Subcutaneous adipose tissue (tissue), 4 donors: ENCODE measurements around the gene TOB1. TPM values are rescaled to one million over a fixed set of nuclear protein-coding genes. Genes with fewer than 3 reads are reported as not detected.

ENCODE experiments used
- total RNA-seq, 4 donors: library from RNA; depleted of rRNA; stranded (reverse); fragments of >200 nt; gene quantifications; one replicate each; pipeline ENCODE4 v1.1.0, GENCODE V29; 2016
- TF ChIP-seq, protein P1 (sequence below): fragments of 450-650 bp; IDR thresholded peaks from one replicate; pipeline ENCODE4 v1.5.1; 2016; ENCODE audit warnings: low read depth, mild to moderate bottlenecking, control low read depth, antibody characterized with exemption, moderate library complexity

The TOB1 gene
- total RNA-seq, 4 donors from 2014 or later, result 19.5 to 67.2 (median 24.5) TPM

GRCh38 chr17:50883850-50884438, 17.8 kb upstream of the TOB1 start:
- TF ChIP-seq, protein P1, sequence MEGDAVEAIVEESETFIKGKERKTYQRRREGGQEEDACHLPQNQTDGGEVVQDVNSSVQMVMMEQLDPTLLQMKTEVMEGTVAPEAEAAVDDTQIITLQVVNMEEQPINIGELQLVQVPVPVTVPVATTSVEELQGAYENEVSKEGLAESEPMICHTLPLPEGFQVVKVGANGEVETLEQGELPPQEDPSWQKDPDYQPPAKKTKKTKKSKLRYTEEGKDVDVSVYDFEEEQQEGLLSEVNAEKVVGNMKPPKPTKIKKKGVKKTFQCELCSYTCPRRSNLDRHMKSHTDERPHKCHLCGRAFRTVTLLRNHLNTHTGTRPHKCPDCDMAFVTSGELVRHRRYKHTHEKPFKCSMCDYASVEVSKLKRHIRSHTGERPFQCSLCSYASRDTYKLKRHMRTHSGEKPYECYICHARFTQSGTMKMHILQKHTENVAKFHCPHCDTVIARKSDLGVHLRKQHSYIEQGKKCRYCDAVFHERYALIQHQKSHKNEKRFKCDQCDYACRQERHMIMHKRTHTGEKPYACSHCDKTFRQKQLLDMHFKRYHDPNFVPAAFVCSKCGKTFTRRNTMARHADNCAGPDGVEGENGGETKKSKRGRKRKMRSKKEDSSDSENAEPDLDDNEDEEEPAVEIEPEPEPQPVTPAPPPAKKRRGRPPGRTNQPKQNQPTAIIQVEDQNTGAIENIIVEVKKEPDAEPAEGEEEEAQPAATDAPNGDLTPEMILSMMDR, result no peak

- TF ChIP-seq, protein P1, result no peak
Measured at GRCh38 chr17:50882851-50883250, 16.7 kb upstream of the TOB1 start.

- TF ChIP-seq, protein P1, result no peak
Measured at GRCh38 chr17:50881182-50881581, 15.0 kb upstream of the TOB1 start.

DNA sequence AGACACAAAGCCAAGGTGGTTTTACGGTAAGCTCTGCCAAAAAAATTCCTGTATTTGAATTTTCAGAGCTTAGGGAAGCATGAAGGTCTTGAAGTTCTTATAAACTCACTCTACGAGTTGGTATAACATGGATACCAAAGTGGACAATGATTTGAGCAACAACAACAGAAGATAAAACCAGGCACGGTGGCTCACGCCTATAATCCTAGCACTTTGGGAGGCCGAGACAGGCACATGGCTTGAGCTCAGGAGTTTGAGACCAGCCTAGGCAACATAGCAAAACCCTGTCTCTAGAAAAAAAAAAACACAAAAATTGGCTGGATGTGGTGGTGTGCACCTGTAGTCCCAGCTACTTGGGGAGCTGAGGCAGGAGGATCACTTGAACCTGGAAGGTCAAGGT, 12.9 kb upstream of the TOB1 start:
- TF ChIP-seq, protein P1, result no peak

GRCh38 chr17:50877838-50878237, 11.7 kb upstream of the TOB1 start:
- TF ChIP-seq, protein P1, result no peak

DNA sequence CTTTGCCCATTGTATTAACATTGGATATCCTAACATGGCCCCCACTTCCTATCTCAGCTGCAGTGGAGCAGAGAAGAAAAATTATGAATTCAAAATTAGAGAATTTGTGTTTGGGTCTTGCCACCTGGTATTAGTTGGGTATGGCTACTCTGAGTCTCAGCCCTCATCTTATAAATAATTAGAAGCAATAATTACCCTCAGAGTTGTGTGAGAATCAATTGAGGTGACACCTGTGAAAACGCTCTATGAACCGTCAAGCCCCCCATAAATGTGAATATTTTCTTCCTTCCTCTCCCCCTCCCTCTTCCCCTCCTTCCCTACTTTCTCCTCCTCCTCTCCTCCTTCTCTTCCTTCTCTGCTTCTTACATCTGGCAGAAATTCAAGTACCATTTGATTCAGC, 8.9 kb upstream of the TOB1 start:
- TF ChIP-seq, protein P1, result no peak

DNA sequence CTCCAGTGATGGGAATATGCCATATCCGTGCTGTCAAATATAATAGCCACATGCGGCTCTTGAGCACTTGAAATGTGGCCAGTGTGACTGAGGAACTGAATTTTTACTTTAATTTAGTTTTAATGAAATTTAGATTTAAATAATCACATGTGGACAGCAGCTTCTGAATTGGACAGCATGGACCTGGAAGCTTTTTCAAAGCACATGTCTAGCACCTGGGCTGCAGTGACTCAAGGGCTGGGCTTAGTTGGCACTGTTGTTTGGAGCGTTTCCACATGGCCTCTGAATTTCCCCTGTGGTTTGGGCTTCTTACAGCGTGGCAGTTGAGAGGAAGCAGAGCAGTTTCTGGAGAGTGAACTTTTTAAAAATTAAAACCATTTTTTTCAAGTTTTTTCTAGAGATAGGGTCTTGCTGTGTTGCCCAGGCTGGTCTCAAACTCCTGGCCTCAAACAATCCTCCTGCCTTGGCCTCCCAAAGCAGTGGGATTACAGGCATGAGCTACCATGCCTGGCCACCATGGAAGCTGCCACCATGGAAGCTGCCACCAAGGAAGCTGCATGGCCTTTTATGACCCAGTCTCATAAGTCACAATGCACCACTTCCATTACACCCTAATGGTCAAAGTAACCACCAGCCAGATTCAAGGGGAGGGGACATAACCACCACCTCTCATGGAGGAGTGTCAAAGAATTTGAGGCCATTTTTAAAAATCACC, 6.7 kb upstream of the TOB1 start:
- TF ChIP-seq, protein P1, result no peak
